TTC549 (cell line): ENCODE measurements around the gene MTFR1L.

Source experiments
- FAIRE-seq: peaks from 2 replicates; lab custom pipeline; 2012; peaks lifted over from hg19 to GRCh38; lab: Jason Lieb, UNC

MTFR1L gene

GRCh38 chr1:25863486-25864262, 43.9 kb downstream of the MTFR1L start:
- FAIRE-seq, result no peak

- FAIRE-seq, result no peak
Measured at GRCh38 chr1:25864434-25864833, 44.7 kb downstream of the MTFR1L start.

- FAIRE-seq, result no peak
Measured at GRCh38 chr1:25866288-25866687, 46.5 kb downstream of the MTFR1L start.

- FAIRE-seq, result no peak
Measured at GRCh38 chr1:25867210-25867991, 47.6 kb downstream of the MTFR1L start.

GRCh38 chr1:25869909-25870606, 50.3 kb downstream of the MTFR1L start:
- no peak for FAIRE-seq

GRCh38 chr1:25870614-25871013, 50.9 kb downstream of the MTFR1L start:
- no peak for FAIRE-seq

GRCh38 chr1:25871086-25871703, 51.4 kb downstream of the MTFR1L start:
- FAIRE-seq, result no peak

GRCh38 chr1:25871704-25872494, 52.1 kb downstream of the MTFR1L start:
- no peak for FAIRE-seq

GRCh38 chr1:25872713-25873112, 53.0 kb downstream of the MTFR1L start:
- no peak for FAIRE-seq

- no peak for FAIRE-seq
Measured at GRCh38 chr1:25873120-25873519, 53.4 kb downstream of the MTFR1L start.

- no peak for FAIRE-seq
Measured at GRCh38 chr1:25874209-25874608, 54.5 kb downstream of the MTFR1L start.

- no peak for FAIRE-seq
Measured at GRCh38 chr1:25874635-25875153, 54.9 kb downstream of the MTFR1L start.

- FAIRE-seq, result no peak
Measured at GRCh38 chr1:25875154-25875855, 55.6 kb downstream of the MTFR1L start, which contains the start of gene PAQR7. Gene PAQR7, minus strand, starts transcription at chr1:25875708. Its CDS starts 11,869 bp downstream, at chr1:25863839.

GRCh38 chr1:25875856-25876692, 56.3 kb downstream of the MTFR1L start:
- FAIRE-seq, result no peak

- no peak for FAIRE-seq
Measured at GRCh38 chr1:25876693-25877077, 56.9 kb downstream of the MTFR1L start.

- FAIRE-seq, result no peak
Measured at GRCh38 chr1:25877155-25877554, 57.4 kb downstream of the MTFR1L start.

- no peak for FAIRE-seq
Measured at GRCh38 chr1:25878690-25879089, 58.9 kb downstream of the MTFR1L start.

- no peak for FAIRE-seq
Measured at GRCh38 chr1:25879675-25880074, 59.9 kb downstream of the MTFR1L start.

GRCh38 chr1:25880518-25880917, 60.8 kb downstream of the MTFR1L start:
- no peak for FAIRE-seq

GRCh38 chr1:25881266-25881665, 61.5 kb downstream of the MTFR1L start:
- no peak for FAIRE-seq
